Occipital lobe (tissue), 2 donors: ENCODE measurements around the gene VPS13D. TPM values are rescaled to one million over a fixed set of nuclear protein-coding genes. Genes with fewer than 3 reads are reported as not detected.

Experiments used
- DNase-seq: peaks from one replicate; lab custom pipeline; 2025; lab: John Stamatoyannopoulos, UW
- total RNA-seq: library from RNA; depleted of rRNA; stranded (reverse); fragments of >200 nt; gene quantifications from one replicate; pipeline ENCODE4 v1.2.3, GENCODE V29; 2014

VPS13D gene
- total RNA-seq, 1 donor from 2014 or later: 42.0 TPM

GRCh38 chr1:12417389-12417788 is 187.6 kb downstream of the VPS13D start:
- no peak for DNase-seq

- no peak for DNase-seq
Measured at GRCh38 chr1:12420171-12420570, 190.3 kb downstream of the VPS13D start.

GRCh38 chr1:12422488-12422887 is 192.7 kb downstream of the VPS13D start:
- DNase-seq: no peak

GRCh38 chr1:12424087-12424529 is 194.3 kb downstream of the VPS13D start:
- DNase-seq: no peak

GRCh38 chr1:12424793-12425192 is 195.0 kb downstream of the VPS13D start:
- no peak for DNase-seq

- no peak for DNase-seq
Measured at GRCh38 chr1:12426030-12426429, 196.2 kb downstream of the VPS13D start.

- DNase-seq: no peak
Measured at GRCh38 chr1:12428334-12428733, 198.5 kb downstream of the VPS13D start.

GRCh38 chr1:12430525-12430924 is 200.7 kb downstream of the VPS13D start:
- DNase-seq: no peak

- no peak for DNase-seq
Measured at GRCh38 chr1:12432897-12433296, 203.1 kb downstream of the VPS13D start.

- no peak for DNase-seq
Measured at GRCh38 chr1:12433323-12434053, 203.7 kb downstream of the VPS13D start.

- DNase-seq: peak; percentile 65
Measured at GRCh38 chr1:12434174-12434573, 204.3 kb downstream of the VPS13D start.

GRCh38 chr1:12434686-12435085 is 204.9 kb downstream of the VPS13D start:
- no peak for DNase-seq

GRCh38 chr1:12435639-12436344 is 206.0 kb downstream of the VPS13D start:
- no peak for DNase-seq

- no peak for DNase-seq
Measured at GRCh38 chr1:12436345-12436658, 206.5 kb downstream of the VPS13D start.

- DNase-seq: no peak
Measured at GRCh38 chr1:12436817-12437599, 207.2 kb downstream of the VPS13D start.

GRCh38 chr1:12437629-12438028 is 207.8 kb downstream of the VPS13D start:
- no peak for DNase-seq

GRCh38 chr1:12438349-12438924 is 208.6 kb downstream of the VPS13D start:
- no peak for DNase-seq

- DNase-seq: no peak
Measured at GRCh38 chr1:12439073-12439472, 209.2 kb downstream of the VPS13D start.

GRCh38 chr1:12441414-12442105 is 211.7 kb downstream of the VPS13D start:
- no peak for DNase-seq

- no peak for DNase-seq
Measured at GRCh38 chr1:12442217-12442616, 212.4 kb downstream of the VPS13D start.

GRCh38 chr1:12443151-12443550 is 213.3 kb downstream of the VPS13D start:
- DNase-seq: no peak
